ENCODE data around the gene GAS2L2.

- TF ChIP-seq EZH2 (IDR thresholded peaks at IDR 0.05) = no peak
- TF ChIP-seq FOXP2 (optimal IDR thresholded peaks at IDR 0.05; ENCODE audit: control extremely low read depth, extremely low read length, insufficient read depth) = no peak
Observed at GRCh38 chr17:35796942-35797341, 43.9 kb upstream of the GAS2L2 start.

All from SK-N-MC (cell line).